SK-N-SH treated with all-trans-retinoic acid at 6 μM for 48 hours (cell line): Measurements from ENCODE around the gene FILIP1.

Source experiments
- ATAC-seq: fragments of 200-7000 bp; cut with Tn5 transposase; 3 replicates; pipeline ENCODE4 v1.9.1; 2020; ENCODE audit warnings: mild to moderate bottlenecking, moderate library complexity
- ARNTL ChIP-seq: fragments of 450-650 bp; formaldehyde crosslinking; IDR thresholded peaks from 2 replicates; pipeline ENCODE4 v1.5.0; 2020; ENCODE audit warnings: low read depth, mild to moderate bottlenecking, moderate library complexity, borderline replicate concordance
- BACH2 ChIP-seq: fragments of 250-450 bp; sonication (Bioruptor Pico); IDR thresholded peaks from 2 replicates; pipeline ENCODE4 v1.9.0; 2021; ENCODE audit warnings: mild to moderate bottlenecking, borderline replicate concordance
- CREB5 ChIP-seq: fragments of 250-450 bp; sonication (Bioruptor Pico); IDR thresholded peaks from 2 replicates; pipeline ENCODE4 v1.5.1; 2020; ENCODE audit warnings: low read depth, mild to moderate bottlenecking, moderate library complexity
- CSDC2 ChIP-seq: fragments of 250-450 bp; sonication (Bioruptor Pico); IDR thresholded peaks from 2 replicates; pipeline ENCODE4 v1.5.0; 2020; ENCODE audit warnings: mild to moderate bottlenecking, moderate library complexity
- CSRNP3 ChIP-seq: fragments of 250-450 bp; sonication (Bioruptor Pico); IDR thresholded peaks from 2 replicates; pipeline ENCODE4 v1.5.1; 2021; ENCODE audit warnings: mild to moderate bottlenecking, moderate library complexity
- ESRRG ChIP-seq: fragments of 250-450 bp; sonication (Bioruptor Pico); IDR thresholded peaks from 2 replicates; pipeline ENCODE4 v1.6.1; 2021; ENCODE audit warnings: mild to moderate bottlenecking
- GLIS3 ChIP-seq: fragments of 250-450 bp; sonication (Bioruptor Pico); IDR thresholded peaks from 2 replicates; pipeline ENCODE4 v1.5.0; 2020; ENCODE audit warnings: mild to moderate bottlenecking, moderate library complexity
- ISL1 ChIP-seq: fragments of 250-450 bp; sonication (Bioruptor Pico); IDR thresholded peaks from 2 replicates; pipeline ENCODE4 v2.1.2; 2022; ENCODE audit warnings: mild to moderate bottlenecking, moderate library complexity
- PATZ1 ChIP-seq: fragments of 250-450 bp; sonication (Bioruptor Pico); IDR thresholded peaks from 2 replicates; pipeline ENCODE4 v1.8.0; 2020; ENCODE audit warnings: mild to moderate bottlenecking, moderate library complexity, borderline replicate concordance
- PPARA ChIP-seq: fragments of 250-450 bp; sonication (Bioruptor Pico); IDR thresholded peaks from 2 replicates; pipeline ENCODE4 v1.5.0; 2020; ENCODE audit warnings: mild to moderate bottlenecking, borderline replicate concordance
- RARB ChIP-seq: fragments of 250-450 bp; sonication (Bioruptor Pico); IDR thresholded peaks from 2 replicates; pipeline ENCODE4 v1.8.0; 2021; ENCODE audit warnings: mild to moderate bottlenecking, moderate library complexity
- SNAI2 ChIP-seq: fragments of 250-450 bp; sonication (Bioruptor Pico); IDR thresholded peaks from 2 replicates; pipeline ENCODE4 v1.5.0; 2020; ENCODE audit warnings: mild to moderate bottlenecking, moderate library complexity
- TCF4 ChIP-seq: fragments of 250-450 bp; sonication (Bioruptor Pico); IDR thresholded peaks from 2 replicates; pipeline ENCODE4 v1.8.0; 2021; ENCODE audit warnings: mild to moderate bottlenecking, moderate library complexity, borderline replicate concordance
- TOX ChIP-seq: fragments of 250-450 bp; sonication (Bioruptor Pico); IDR thresholded peaks from 2 replicates; pipeline ENCODE4 v1.8.0; 2021; ENCODE audit warnings: mild to moderate bottlenecking, moderate library complexity, borderline replicate concordance
- TSHZ2 ChIP-seq: fragments of 250-450 bp; sonication (Bioruptor Pico); IDR thresholded peaks from 2 replicates; pipeline ENCODE4 v1.5.0; 2020; ENCODE audit warnings: mild to moderate bottlenecking, moderate library complexity
- ZC3H10 ChIP-seq: fragments of 250-450 bp; sonication (Bioruptor Pico); IDR thresholded peaks from 2 replicates; pipeline ENCODE4 v1.5.1; 2021; ENCODE audit warnings: mild to moderate bottlenecking, moderate library complexity
- ZFP3 ChIP-seq: fragments of 250-450 bp; sonication (Bioruptor Pico); IDR thresholded peaks from 2 replicates; pipeline ENCODE4 v1.5.0; 2020; ENCODE audit warnings: mild to moderate bottlenecking, moderate library complexity
- ZFP30 ChIP-seq: fragments of 450-650 bp; formaldehyde crosslinking; IDR thresholded peaks from 2 replicates; pipeline ENCODE4 v1.5.0; 2022; ENCODE audit warnings: mild to moderate bottlenecking, moderate library complexity
- ZNF565 ChIP-seq: fragments of 450-650 bp; formaldehyde crosslinking; conservative IDR thresholded peaks from 2 replicates; pipeline ENCODE4 v1.5.0; 2020; ENCODE audit warnings: low read depth, mild to moderate bottlenecking, moderate library complexity
- ZNF70 ChIP-seq: fragments of 450-650 bp; formaldehyde crosslinking; IDR thresholded peaks from 2 replicates; pipeline ENCODE4 v1.5.0; 2020; ENCODE audit warnings: mild to moderate bottlenecking, moderate library complexity
- ZNF8 ChIP-seq: fragments of 450-650 bp; formaldehyde crosslinking; IDR thresholded peaks from 2 replicates; pipeline ENCODE4 v1.5.0; 2020; ENCODE audit warnings: mild to moderate bottlenecking, moderate library complexity

Gene FILIP1

GRCh38 chr6:75498862-75499261 is 5.3 kb upstream of the FILIP1 start (continued):
- TF ChIP-seq PATZ1 (CRISPR knock-in tag): no peak
- TF ChIP-seq ZFP30 (CRISPR knock-in tag): no peak
- TF ChIP-seq ZNF8: no peak
- TF ChIP-seq ZC3H10 (CRISPR knock-in tag): no peak
- TF ChIP-seq GLIS3 (CRISPR knock-in tag): no peak

GRCh38 chr6:75497994-75498393 is 4.4 kb upstream of the FILIP1 start:
- no peak for ATAC-seq
- TF ChIP-seq BACH2 (CRISPR knock-in tag): no peak
- TF ChIP-seq TSHZ2 (CRISPR knock-in tag): no peak
- no peak for TF ChIP-seq PATZ1 (CRISPR knock-in tag)
- TF ChIP-seq CREB5 (CRISPR knock-in tag): no peak
- no peak for TF ChIP-seq TOX (CRISPR knock-in tag)
- no peak for TF ChIP-seq TCF4 (CRISPR knock-in tag)
- TF ChIP-seq RARB (CRISPR knock-in tag): no peak
- TF ChIP-seq ZC3H10 (CRISPR knock-in tag): no peak
- no peak for TF ChIP-seq ESRRG (CRISPR knock-in tag)
- no peak for TF ChIP-seq PPARA (CRISPR knock-in tag)
- TF ChIP-seq CSRNP3: no peak
- TF ChIP-seq ISL1 (CRISPR knock-in tag): no peak
- no peak for TF ChIP-seq ZNF8
- no peak for TF ChIP-seq ARNTL (CRISPR knock-in tag)
- no peak for TF ChIP-seq SNAI2
- no peak for TF ChIP-seq ZNF565
- no peak for TF ChIP-seq CSDC2 (CRISPR knock-in tag)
- TF ChIP-seq ZFP3 (CRISPR knock-in tag): no peak
- TF ChIP-seq, all 23 proteins: peak for 0

- ATAC-seq: no peak
- TF ChIP-seq ZFP30 (CRISPR knock-in tag): no peak
- TF ChIP-seq ISL1 (CRISPR knock-in tag): peak; percentile 86
- TF ChIP-seq BACH2 (CRISPR knock-in tag): no peak
Measured at GRCh38 chr6:75495011-75495410, 1.4 kb upstream of the FILIP1 start.

- no peak for ATAC-seq
- TF ChIP-seq ZC3H10 (CRISPR knock-in tag) (no peak), GLIS3 (CRISPR knock-in tag) (no peak), RARB (CRISPR knock-in tag) (no peak), PATZ1 (CRISPR knock-in tag) (no peak), ZNF70 (no peak), ZFP3 (CRISPR knock-in tag) (no peak), BACH2 (CRISPR knock-in tag) (no peak), CSDC2 (CRISPR knock-in tag) (no peak), ZFP30 (CRISPR knock-in tag) (no peak), ZNF565 (no peak), ISL1 (CRISPR knock-in tag) (no peak), TSHZ2 (CRISPR knock-in tag) (no peak), ZNF8 (no peak), SNAI2 (no peak), PPARA (CRISPR knock-in tag) (no peak)
Measured at GRCh38 chr6:75494290-75494689, 690 bp upstream of the FILIP1 start.
